Measurements from ENCODE around the gene POC1B. TPM values are rescaled to one million over a fixed set of nuclear protein-coding genes. Genes with fewer than 3 reads are reported as not detected.

POC1B gene
- total and polyA plus RNA-seq, 2 donors (not counting 3 experiments of a cell fraction or from before 2014, with no cell fraction given) = 7.1 to 18.2 TPM

DNA sequence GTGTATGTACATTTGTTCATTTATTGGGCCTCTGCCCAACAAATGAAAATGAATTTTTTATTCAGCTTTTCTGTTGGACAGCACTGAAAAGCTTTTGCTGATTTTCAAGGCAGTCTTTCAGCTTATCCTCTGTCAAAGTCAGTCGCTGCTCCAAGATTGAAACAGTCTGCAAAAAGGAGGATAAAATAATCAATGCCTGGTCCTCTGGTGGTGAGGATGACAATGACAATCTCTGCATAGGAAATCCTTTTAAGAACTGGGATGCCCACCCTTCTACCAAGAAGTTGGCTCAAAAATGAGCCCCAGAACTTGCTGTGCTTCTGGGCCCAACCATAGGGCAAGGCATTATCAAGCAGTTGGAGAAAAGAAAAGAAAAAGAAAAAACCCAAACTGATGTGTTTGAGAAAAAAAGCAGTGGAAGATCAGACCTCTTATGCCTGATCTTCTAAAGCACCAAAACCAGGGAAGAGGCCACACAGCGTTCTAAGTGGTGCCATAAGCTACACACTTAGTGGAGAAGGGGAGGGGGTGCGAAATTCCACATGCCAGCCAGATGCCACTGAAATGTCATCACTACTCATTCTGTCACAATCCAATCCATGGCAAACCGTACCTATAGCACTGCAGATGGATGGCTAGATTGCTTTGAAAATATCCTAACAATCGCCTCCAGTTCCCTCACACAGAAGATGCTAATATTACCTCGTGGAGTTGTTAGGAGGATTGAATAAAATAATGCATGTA lies 104.6 kb downstream of the POC1B start:
- FAIRE-seq (no peak), DNase-seq (ENCODE audit: low read depth, low spot score) (no peak)
- Histone ChIP-seq H3K9ac (replicated peaks; ENCODE audit: extremely low read depth, insufficient read depth, low read length) (no peak overlapping the region), H2AFZ (ENCODE audit: low read depth, low read length) (no peak overlapping the region), H3K9me3 (replicated peaks; ENCODE audit: control insufficient read depth, insufficient read depth, low read length) (no peaks in the 10 kb centered on the region), H3K9me1 (replicated peaks; ENCODE audit: control insufficient read depth, extremely low read depth, insufficient read depth, low read length) (no peaks in the 10 kb centered on the region), H3K79me2 (ENCODE audit: control insufficient read depth, insufficient read depth, low read length) (no peaks in the 10 kb centered on the region), H3K27ac (ENCODE audit: insufficient read depth, low read depth, low read length) (no peak overlapping the region), H3K36me3 (ENCODE audit: control insufficient read depth in 2 of 2, extremely low read depth in 1 of 2, insufficient read depth in 2 of 2, low read length in 2 of 2) (no peaks in the 10 kb centered on the region), H3K4me1 (ENCODE audit: control insufficient read depth, extremely low read depth, insufficient read depth, low read length) (no peaks in the 10 kb centered on the region), H3K4me2 (ENCODE audit: insufficient read depth, low read length) (no peak overlapping the region), H4K20me1 (replicated peaks; ENCODE audit: control insufficient read depth, extremely low read depth, insufficient read depth, low read length) (no peaks in the 10 kb centered on the region), H3K4me3 (replicated peaks in 1 of 3; ENCODE audit: insufficient read depth in 1 of 3, low read depth in 1 of 3, low read length in 3 of 3) (no peak overlapping the region), H3K27me3 (ENCODE audit: control insufficient read depth in 2 of 2, insufficient read depth in 2 of 2, low read length in 2 of 2) (no peaks in the 10 kb centered on the region)
- CTCF ChIA-PET = no interaction called here
- POLR2A ChIA-PET = no interaction called here
- intact Hi-C loops (cut with micrococcal nuclease) (no loop called here), dilution Hi-C loops (cut with MboI; ENCODE audit: extremely low pct_ligation_motif_present, low sequenced_read_pairs) (no loop called here)
- BruUV-seq (replicated peaks) = no TSS peak
- TF ChIP-seq CTCF (IDR thresholded peaks at IDR 0.05; ENCODE audit: extremely low read depth in 1 of 2, insufficient read depth in 1 of 2, low read depth in 1 of 2, low read length in 2 of 2) (no peak), JUN (IDR thresholded peaks at IDR 0.05; ENCODE audit: borderline replicate concordance, insufficient read depth, insufficient read length, low read depth) (no peak)

DNA sequence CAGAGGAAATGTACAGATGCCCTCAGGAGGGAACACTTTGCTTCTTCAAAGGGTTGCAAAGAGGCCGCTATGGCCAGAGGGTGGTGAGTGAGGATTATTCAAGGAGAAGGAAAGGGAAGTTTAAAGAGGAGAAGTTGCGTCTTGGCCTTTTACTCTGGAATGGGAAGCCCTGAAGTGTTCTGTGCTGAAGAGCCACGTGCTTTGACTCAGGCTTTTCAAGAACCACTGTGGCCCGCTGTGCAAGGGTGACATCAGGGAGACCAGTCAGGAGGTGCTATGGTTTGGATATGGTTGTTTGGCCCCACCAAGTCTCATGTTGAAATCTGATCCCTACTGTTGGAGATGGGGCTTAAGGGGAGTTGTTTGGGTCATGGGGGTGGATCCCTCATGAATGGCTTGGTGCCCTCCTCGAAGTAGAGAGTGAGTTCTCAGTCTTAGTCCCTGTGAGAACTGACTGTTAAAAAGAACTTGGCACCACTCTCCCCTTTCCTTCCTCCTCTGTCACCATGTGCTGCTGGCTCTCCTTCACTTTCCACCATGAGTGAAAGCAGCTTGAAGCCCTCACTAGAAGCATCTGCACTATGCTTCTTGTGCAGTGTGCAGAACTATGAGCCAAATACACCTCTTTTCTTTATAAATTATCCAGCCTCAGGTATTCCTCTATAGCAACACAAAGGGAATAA lies 107.5 kb downstream of the POC1B start:
- TF ChIP-seq POLR2AphosphoS5 (IDR thresholded peaks at IDR 0.05; ENCODE audit: insufficient read depth, low read depth, low read length) (no peak), POLR2A (IDR thresholded peaks at IDR 0.05; ENCODE audit: low read depth, low read length) (no peak), CTCF (IDR thresholded peaks at IDR 0.05; ENCODE audit: extremely low read depth in 1 of 2, insufficient read depth in 1 of 2, low read depth in 1 of 2, low read length in 2 of 2) (no peak), FOS (IDR thresholded peaks at IDR 0.05; ENCODE audit: borderline replicate concordance, insufficient read depth, low read length) (no peak), JUN (IDR thresholded peaks at IDR 0.05; ENCODE audit: borderline replicate concordance, insufficient read depth, insufficient read length, low read depth) (no peak), EZH2 (IDR thresholded peaks at IDR 0.05; ENCODE audit: borderline replicate concordance, low read depth, low read length, severe bottlenecking) (no peak), GATA2 (IDR thresholded peaks at IDR 0.05; ENCODE audit: insufficient read depth, insufficient read length, low read depth, low read length) (no peak), MAX (IDR thresholded peaks at IDR 0.05; ENCODE audit: insufficient read depth, insufficient read length) (no peak), MYC (IDR thresholded peaks at IDR 0.05; ENCODE audit: low read depth, low read length) (no peak)
- H3K9me3 ChIP-seq (replicated peaks; ENCODE audit: control insufficient read depth, insufficient read depth, low read length) = no peaks in the 10 kb centered on the region
- H3K36me3 ChIP-seq (ENCODE audit: control insufficient read depth in 2 of 2, extremely low read depth in 1 of 2, insufficient read depth in 2 of 2, low read length in 2 of 2) = no peaks in the 10 kb centered on the region
- no peaks in the 10 kb centered on the region for H4K20me1 ChIP-seq (replicated peaks; ENCODE audit: control insufficient read depth, extremely low read depth, insufficient read depth, low read length)
- H3K4me2 ChIP-seq (ENCODE audit: insufficient read depth, low read length) = no peak overlapping the region
- no peak overlapping the region for H3K9ac ChIP-seq (replicated peaks; ENCODE audit: extremely low read depth, insufficient read depth, low read length)
- no peaks in the 10 kb centered on the region for H3K9me1 ChIP-seq (replicated peaks; ENCODE audit: control insufficient read depth, extremely low read depth, insufficient read depth, low read length)
- no peak overlapping the region for H3K27ac ChIP-seq (ENCODE audit: insufficient read depth, low read depth, low read length)
- no peaks in the 10 kb centered on the region for H3K27me3 ChIP-seq (ENCODE audit: control insufficient read depth in 2 of 2, insufficient read depth in 2 of 2, low read length in 2 of 2)
- dilution Hi-C loops (cut with MboI; ENCODE audit: extremely low pct_ligation_motif_present, low sequenced_read_pairs) (no loop called here), intact Hi-C loops (cut with micrococcal nuclease) (no loop called here)
- ChIA-PET CTCF (no interaction called here), POLR2A (no interaction called here)
- no TSS peak for BruUV-seq (replicated peaks)
- DNase-seq (ENCODE audit: low read depth, low spot score) (no peak), FAIRE-seq (no peak)
- no peaks in the 10 kb centered on the region for H3K79me2 ChIP-seq (ENCODE audit: control insufficient read depth, insufficient read depth, low read length)
- H2AFZ ChIP-seq (ENCODE audit: low read depth, low read length) = no peak overlapping the region
- no peaks in the 10 kb centered on the region for H3K4me1 ChIP-seq (ENCODE audit: control insufficient read depth, extremely low read depth, insufficient read depth, low read length)
- H3K4me3 ChIP-seq (replicated peaks in 1 of 3; ENCODE audit: insufficient read depth in 1 of 3, low read depth in 1 of 3, low read length in 3 of 3) = no peak overlapping the region

All from endothelial cell of umbilical vein (primary cell).